Fibroblast of pulmonary artery (primary cell): ENCODE results near the gene IMPDH1.

ENCODE experiments used
- DNase-seq: peaks from one replicate; pipeline ENCODE4 v3.0.0-alpha.2; 2010; ENCODE audit warnings: low read depth
- H3K4me3 ChIP-seq: replicated peaks from 2 replicates; pipeline ENCODE4 v1.5.1; 2011; ENCODE audit warnings: low read depth, mild to moderate bottlenecking, control low read depth, low read length, moderate library complexity
- TF ChIP-seq, protein P1 (sequence below): IDR thresholded peaks from 2 replicates; pipeline ENCODE4 v1.5.1; 2011; ENCODE audit warnings: mild to moderate bottlenecking, control low read depth, low read length, inconsistent platforms; ENCODE audit errors: missing control alignments

Gene IMPDH1

DNA sequence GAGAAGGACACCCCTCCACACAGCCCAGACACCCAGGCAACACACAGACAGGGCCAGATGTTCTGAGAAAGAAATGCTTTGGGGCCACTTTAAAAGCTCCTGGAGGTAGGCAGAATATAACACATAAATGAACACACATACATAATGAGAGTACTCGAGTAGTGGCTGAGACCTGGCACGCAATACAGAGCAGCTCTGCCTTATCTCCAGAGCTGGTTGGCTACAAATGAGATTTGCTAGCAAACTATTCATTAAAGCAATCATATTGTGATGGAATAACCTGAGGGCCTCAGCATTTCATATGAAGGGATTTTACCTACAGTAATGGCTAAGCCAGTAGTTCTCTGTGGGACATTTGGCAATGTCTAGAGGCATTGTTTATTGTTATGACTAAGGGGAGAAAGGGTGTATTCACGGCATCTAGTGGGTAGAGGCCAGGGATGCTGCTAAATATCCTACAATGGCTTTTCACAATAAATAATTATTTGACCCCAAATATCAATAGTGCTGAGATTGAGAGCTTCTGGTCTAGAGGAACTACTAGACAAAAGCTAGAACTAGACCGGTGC lies 5.5 kb upstream of the IMPDH1 start:
- TF ChIP-seq, protein P1, sequence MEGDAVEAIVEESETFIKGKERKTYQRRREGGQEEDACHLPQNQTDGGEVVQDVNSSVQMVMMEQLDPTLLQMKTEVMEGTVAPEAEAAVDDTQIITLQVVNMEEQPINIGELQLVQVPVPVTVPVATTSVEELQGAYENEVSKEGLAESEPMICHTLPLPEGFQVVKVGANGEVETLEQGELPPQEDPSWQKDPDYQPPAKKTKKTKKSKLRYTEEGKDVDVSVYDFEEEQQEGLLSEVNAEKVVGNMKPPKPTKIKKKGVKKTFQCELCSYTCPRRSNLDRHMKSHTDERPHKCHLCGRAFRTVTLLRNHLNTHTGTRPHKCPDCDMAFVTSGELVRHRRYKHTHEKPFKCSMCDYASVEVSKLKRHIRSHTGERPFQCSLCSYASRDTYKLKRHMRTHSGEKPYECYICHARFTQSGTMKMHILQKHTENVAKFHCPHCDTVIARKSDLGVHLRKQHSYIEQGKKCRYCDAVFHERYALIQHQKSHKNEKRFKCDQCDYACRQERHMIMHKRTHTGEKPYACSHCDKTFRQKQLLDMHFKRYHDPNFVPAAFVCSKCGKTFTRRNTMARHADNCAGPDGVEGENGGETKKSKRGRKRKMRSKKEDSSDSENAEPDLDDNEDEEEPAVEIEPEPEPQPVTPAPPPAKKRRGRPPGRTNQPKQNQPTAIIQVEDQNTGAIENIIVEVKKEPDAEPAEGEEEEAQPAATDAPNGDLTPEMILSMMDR, result no peak
- no peak overlapping the region for H3K4me3 ChIP-seq

DNA sequence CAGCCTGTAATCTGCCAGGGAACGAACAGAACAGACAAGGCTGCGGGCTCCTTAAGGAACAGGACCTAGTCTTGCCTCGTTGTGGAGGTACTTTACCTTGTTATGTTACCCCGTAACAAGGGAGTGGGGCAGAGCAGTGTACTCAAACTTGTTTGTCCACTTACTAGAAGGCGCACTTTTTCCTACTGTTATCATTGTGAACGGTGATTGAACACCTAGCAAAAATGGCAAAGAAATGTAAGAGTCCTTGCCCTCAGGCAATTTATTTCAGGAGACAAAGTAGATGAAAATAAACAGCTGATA lies 620 bp upstream of the IMPDH1 start:
- TF ChIP-seq, protein P1, result no peak
- H3K4me3 ChIP-seq, result peak overlapping the region; percentile 70
- DNase-seq, result no peak

More for the DNA sequence above, 5.5 kb upstream of the IMPDH1 start:
- DNase-seq, result peak; percentile 13

DNA sequence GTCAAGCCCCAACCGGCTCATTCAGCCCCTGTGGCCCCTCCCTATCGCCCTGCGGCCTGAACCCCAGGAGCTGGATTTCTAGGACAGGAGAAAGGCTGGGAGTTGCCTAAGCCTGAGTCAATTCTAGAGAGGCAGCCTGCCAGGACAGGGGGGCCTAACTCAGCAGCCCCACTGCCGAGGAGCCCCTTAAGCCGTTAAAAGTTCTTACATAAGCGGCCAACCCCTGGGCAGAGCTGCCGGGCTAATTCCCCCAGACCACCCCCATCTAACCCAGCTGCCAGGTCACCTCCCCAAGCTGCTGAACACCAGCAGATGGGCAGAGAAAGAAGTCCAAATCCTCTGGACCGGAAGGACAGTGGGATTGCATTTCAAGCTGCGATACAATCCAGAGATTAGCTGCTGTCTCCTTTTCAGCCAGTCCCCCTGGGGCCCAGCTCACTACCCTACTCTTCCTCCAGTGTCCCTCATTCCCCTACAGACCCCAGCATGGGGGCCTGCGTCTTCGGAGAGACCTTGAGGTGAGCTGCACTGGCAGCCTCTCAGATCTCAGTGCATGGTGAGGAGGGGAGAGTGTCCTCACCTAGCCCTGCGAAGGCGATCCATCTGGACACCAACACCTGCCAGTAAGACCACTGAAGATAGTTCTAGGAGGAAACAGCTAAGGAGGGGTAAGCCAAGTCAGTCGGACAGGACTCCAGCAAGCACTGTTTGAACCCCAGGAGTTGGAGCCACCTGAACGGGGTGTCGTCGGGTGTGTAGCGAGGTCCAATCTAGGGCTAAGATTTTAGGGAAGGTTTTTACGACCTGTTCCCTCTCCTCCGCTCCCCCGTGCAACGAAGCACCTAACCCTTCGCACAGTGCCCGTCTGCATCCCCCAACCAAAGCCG lies 830 bp downstream of the IMPDH1 start:
- DNase-seq, result no peak
- peak overlapping the region; percentile 70 for H3K4me3 ChIP-seq
- TF ChIP-seq, protein P1, result no peak

DNA sequence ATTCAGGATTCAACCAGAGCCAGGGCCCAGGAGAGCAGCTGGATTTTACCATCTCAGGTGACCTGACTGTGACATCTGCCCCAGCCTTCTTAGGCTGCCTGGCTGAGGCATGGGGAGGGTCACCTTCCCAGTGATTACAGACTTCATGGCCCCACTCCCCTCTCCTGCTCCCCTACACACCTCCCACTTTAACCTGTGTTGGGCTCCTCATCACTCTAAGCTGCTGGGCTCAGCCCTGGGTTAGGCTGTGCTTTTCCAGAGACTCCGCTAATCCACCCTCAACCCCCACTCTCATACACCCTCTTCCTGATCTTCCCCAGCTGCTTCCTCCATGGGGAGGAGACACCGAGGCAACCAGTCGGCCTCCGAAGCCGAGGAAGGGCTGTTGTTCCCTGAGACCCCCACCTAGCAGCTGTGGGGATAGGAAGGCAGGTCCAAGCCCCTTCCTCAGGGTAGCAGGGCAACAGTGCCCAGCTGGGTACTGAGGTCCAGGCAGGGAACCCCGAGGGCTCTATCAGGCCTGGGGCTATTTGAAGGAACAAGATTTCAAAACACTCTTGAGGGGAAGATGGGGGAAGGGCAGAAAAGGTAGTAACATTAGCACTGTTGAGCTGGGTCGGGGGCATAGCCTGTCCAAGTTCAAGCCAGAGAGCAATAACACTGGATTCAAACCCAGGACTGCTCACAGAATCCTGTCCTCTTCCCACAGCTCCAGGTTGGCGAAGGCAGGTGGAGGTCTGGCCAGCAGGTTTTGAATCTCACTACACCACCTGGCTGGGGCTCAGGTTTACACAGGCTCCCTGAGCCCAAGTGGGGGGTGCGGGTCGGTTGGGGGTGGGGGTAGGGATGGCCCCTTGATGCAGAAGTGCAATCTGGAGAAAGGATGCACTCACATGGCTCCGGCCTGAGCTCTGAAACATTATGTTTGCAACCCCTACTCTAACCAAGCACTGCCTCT lies 1.8 kb downstream of the IMPDH1 start:
- no peak for DNase-seq
- TF ChIP-seq, protein P1, result no peak
- H3K4me3 ChIP-seq, result no peak overlapping the region

DNA sequence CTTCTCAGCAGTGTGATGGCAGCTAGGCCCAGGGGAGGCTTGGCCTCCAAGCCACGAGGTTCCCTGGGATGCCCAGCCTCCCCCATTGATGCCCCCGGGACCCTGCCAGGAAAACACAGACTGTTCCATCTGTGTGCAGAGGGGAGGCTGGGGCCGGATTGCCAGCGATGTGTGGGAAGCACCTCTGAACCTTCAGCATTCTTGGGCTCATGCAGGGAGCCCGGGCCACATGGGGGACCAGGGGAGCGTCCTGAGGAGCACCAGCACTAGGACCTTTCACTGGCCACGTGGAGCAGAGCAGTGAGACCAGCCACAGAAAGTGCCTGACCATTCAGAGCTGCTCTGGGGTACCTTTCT lies 2.6 kb downstream of the IMPDH1 start:
- no peak overlapping the region for H3K4me3 ChIP-seq
- TF ChIP-seq, protein P1, result no peak
- DNase-seq, result no peak

DNA sequence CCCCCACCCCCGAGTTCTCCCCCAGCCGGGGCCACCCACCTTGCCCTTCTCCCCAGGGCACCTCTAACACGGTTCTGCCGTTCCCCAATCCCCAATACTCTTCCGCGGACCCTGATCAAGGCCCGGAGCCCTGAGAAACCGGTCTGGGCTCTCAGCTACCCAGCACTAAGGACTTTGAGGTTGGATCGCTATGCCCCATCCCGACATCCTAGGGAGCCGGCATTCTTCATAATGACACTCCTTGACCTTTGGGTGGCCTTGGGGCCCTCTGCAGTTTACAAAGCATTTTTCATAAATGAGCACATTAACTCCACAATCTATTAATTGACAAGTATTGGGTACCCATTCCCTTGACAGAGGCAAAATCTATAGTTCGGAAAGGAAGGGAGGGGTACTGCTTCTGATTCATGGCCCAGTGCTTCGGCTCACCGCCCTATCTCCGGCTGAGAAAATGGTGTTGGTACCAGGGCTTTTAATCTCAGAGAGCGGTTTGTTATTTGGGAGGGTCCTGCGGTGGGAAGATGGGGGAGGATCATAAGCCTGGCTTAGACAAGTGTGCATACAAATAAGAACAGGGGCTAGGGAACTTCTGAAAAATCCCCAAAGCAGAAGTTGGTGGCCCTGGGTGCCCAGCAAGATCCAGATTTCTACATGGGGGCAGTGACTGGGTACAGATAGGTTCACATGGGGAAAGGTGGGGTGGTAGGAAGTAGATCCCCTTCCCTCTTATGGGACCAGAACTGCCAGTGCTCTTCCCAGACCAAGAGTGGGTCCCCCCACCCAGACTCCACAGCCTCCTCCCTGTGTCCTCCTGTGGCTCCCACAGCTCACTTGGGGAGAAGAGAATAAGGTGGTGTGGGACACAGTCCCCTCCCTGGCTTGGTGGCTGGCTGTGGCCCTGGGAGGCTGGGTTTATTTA lies 3.2 kb downstream of the IMPDH1 start:
- TF ChIP-seq, protein P1, result no peak
- DNase-seq, result no peak
- no peak overlapping the region for H3K4me3 ChIP-seq
